Measurements from ENCODE around the gene SGSH.

DNA sequence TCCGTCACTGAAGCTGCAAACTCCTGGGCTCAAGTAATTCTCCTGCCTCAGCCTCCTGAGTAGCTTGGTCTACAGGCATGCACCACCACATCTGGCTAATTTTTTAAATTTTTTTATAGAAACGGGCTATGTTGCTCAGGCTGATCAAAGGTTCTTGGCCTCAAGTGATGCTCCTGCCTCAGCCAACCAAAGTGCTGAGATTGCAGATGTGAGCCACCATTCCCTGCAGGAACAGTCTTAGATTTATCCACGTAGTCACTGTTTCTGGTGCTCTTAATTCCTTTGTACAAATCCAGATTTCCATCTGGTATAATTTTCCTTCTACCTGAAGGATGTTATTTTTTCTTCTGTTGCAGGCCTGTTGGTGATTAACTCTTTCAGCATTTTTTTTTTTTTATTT lies 13.1 kb upstream of the SGSH start:
- TF ChIP-seq, protein P1, sequence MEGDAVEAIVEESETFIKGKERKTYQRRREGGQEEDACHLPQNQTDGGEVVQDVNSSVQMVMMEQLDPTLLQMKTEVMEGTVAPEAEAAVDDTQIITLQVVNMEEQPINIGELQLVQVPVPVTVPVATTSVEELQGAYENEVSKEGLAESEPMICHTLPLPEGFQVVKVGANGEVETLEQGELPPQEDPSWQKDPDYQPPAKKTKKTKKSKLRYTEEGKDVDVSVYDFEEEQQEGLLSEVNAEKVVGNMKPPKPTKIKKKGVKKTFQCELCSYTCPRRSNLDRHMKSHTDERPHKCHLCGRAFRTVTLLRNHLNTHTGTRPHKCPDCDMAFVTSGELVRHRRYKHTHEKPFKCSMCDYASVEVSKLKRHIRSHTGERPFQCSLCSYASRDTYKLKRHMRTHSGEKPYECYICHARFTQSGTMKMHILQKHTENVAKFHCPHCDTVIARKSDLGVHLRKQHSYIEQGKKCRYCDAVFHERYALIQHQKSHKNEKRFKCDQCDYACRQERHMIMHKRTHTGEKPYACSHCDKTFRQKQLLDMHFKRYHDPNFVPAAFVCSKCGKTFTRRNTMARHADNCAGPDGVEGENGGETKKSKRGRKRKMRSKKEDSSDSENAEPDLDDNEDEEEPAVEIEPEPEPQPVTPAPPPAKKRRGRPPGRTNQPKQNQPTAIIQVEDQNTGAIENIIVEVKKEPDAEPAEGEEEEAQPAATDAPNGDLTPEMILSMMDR (conservative IDR thresholded peaks at IDR 0.05; ENCODE audit: low read depth, low read length), result no peak
- no peak for TF ChIP-seq EZH2 (IDR thresholded peaks at IDR 0.05; ENCODE audit: borderline replicate concordance, low read depth, low read length, poor library complexity, severe bottlenecking)

Measured in A673 (cell line).